Effector CD4-positive, alpha-beta T cell (primary cell): Measurements from ENCODE around the gene WDR88.
"Not testable (repeated sequence)": the region's sequence is repeated elsewhere in the genome, so short reads cannot be mapped to it uniquely, and the experiment has no call there.

ENCODE experiments used
- DNase-seq: peaks from one replicate; pipeline ENCODE4 v3.0.0-alpha.2; 2020

WDR88 gene

DNA sequence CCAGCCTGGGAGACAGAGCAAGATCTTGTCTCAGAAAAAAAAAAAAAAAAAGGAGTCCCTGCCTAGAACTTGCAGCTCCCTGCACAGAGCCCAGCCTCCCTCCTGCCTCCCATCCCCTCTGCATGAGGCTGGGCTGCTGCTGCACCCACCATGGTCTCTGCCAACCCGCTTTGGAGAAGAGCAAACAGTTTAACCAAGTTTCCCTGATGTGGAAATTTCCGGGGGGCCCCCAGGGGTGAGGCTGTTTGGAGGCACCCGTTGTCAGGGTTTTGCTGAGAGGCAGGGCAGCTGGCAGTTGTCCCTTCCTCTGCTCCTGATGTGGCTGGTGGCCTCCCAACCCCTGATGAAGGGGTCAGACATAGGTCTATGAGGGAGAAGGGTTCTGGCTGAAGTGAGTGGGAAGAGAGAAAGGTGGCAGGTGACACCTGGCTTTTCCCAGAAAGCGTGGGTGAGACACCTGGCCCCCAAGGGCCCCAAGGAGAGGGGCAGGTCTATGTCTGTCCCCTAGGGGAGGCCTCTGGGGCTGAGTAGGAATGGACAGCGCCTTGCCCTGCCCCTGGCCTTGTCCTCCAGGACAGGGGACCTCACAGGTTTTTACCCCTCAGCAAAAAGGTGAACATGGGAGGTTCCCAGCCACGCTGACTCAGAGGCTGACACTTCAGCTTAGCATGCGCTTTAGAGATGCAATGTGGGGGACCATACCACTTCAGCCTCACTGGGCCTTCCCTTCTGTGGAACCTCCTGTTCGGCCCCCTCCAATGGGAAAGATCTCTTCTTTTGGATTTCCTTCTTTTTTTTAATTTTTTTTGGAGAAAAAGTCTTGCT lies 67.7 kb downstream of the WDR88 start:
- DNase-seq, result no peak

DNA sequence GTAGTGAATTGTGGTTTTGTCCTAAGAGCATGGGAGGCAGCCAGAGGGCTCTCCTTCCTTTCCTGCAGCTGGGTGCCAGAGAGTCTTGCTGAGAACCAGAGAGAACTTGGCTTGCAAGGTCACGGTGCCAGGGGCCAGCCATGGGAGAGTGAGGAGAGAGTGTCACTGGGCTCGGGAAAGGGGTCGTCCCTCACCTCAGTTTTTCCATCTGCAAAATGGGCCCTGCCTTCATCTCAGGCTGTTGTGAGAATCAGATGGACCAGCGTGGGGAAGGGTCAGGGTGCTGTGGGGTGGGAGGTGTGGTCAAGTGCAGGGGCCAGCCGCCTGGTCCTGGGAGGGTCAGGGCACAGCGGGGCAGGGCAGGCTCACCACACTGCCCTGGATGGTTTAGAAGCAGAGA lies 69.6 kb downstream of the WDR88 start:
- DNase-seq, result no peak

DNA sequence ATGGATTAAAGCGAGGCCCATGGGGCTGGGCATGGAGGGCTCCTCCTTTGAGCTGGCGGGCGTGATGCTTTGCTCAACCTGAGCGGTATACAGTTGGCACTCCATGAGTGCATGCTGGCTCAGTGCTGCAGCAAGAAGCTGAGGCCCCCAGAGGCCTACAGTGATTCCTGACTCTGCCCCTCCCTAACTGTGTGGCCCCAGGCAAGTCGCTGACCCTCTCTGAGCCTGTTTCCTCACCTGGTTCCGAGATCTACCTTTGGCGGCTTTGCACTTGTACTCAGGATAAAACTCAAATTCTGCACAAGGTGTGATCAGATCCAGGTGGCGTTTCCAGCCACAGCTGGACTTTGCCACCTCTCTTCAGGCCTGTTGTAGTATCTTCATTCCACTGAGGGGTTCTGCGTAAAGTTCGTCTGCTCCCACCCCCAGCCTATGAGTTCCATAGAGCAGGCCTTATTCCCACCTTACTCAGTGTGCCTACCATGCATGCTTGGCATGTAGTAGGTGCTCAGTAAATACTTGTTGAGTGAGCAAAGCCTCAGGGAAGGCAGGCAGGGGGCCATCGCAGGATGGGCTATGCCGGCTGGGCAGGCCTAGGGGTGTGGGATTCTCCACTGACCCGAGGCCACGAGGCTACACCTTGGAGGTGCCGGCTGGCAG lies 70.1 kb downstream of the WDR88 start:
- DNase-seq, result no peak

DNA sequence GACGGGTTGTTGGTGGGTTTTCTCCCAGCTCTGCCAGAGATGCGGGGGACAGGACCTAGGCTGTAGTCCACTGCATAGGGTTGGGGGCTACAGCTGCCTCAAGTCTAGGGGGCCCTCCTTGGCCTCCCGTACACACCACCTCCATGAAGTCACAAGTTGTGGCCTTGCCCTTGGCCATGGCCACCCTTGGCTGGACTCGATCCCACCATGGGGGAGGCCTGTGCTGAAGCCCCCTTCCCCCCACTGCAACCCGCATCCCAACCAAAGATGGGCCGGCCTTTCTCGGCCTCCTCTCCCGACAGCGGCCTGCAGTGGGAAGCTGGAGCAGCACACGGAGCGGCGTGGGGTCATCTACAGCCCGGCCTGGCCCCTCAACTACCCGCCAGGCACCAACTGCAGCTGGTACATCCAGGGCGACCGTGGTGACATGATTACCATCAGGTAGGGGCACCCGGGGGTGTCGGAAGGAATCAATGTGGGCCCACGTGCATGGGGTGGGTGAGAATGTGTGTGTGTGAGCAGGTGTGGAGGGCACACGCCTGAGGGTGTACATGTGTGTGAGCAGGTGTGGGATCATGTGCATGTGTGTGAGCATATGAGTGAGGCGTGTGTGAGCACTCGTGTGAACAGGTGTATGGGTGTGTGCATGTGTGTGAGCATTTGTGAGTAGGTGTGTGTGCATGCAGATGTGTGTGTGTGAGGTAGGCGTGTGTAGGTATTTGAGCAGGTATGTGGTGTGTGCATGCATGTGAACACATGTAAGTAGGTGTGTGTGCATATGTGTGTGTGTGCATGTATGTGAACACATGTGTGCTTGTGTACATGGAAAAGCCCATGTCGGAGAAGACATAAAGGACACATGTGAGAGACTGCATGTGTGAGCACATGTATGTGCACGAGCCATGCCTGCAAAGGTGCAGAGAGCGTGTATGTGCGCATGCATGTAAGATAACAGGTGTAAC lies 70.9 kb downstream of the WDR88 start:
- no peak for DNase-seq

DNA sequence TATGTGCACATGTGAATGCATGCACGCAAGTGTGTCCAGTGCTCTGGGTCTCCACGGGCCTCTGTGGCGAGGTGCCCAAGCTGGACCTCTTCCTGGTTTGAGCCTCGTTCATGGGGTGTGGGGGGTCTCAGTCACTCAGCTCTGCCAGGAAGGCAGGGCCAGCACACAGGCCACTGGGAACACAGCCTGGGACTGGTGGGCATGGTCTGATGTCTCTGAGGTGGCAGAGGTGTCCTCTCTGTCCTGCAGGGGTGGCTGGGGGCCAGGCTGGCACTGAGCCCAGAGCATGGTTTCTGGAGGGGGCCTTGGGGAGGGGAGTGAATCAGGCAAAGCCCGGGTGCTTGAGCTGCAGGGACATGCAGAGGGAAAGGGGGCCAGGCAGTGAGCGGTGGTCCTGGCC lies 71.6 kb downstream of the WDR88 start:
- DNase-seq, result no peak

DNA sequence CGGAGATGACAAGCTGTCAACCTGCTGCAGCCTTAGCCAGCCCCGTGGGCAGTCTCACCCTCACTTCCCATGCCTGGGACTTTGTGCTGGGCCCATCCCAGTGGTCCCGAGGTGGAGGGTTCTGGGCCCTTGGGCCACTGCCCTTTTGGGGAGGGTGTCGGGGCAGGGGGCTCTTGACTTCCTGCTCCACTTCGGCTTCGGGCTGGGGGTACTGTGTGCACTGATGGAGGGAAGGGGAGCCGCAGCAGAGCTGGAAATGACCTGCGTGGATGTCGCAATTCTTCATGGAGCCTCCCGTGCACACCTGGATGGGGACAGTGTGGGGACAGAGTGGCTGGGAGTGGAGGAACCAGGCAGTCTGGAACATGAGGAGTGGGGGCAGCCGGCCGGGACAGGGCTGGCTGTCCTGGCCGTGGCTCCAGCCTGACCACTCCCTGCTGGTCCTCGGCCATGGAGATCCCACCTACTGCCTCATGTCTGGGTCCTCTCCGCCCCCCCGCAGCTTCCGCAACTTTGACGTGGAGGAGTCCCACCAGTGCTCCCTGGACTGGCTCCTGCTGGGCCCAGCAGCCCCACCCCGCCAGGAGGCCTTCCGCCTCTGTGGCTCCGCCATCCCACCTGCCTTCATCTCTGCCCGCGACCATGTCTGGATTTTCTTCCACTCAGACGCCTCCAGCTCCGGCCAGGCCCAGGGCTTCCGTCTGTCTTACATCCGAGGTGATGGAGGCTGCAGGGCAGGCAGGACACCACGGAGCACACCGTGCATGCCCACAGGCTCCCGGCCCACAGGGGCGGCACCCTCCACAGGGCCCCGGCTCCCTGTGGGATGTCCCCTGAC lies 72.4 kb downstream of the WDR88 start:
- no peak for DNase-seq

DNA sequence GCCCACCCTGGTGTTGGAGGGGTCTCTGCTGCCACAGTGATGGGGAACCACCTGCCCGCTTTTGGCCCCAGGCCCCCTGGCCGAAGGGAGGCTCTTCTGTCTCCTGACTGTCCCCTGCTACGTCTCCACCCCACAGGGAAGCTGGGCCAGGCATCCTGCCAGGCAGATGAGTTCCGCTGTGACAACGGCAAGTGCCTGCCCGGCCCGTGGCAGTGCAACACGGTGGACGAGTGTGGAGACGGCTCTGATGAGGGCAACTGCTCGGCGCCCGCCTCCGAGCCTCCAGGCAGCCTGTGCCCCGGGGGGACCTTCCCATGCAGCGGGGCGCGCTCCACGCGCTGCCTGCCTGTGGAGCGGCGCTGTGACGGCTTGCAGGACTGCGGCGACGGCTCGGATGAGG lies 73.2 kb downstream of the WDR88 start:
- no peak for DNase-seq

DNA sequence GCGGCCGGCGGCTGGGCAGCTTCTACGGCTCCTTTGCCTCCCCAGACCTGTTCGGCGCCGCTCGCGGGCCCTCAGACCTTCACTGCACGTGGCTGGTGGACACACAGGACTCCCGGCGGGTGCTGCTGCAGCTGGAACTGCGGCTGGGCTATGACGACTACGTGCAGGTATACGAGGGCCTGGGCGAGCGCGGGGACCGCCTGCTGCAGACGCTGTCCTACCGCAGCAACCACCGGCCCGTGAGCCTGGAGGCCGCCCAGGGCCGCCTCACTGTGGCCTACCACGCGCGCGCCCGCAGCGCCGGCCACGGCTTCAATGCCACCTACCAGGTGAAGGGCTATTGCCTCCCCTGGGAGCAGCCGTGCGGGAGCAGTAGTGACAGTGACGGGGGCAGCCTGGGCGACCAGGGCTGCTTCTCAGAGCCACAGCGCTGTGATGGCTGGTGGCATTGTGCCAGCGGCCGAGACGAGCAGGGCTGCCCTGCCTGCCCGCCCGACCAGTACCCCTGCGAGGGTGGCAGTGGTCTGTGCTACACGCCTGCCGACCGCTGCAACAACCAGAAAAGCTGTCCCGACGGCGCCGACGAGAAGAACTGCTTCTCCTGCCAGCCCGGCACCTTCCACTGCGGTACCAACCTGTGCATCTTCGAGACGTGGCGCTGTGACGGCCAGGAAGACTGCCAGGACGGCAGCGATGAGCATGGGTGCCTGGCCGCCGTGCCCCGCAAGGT lies 73.8 kb downstream of the WDR88 start:
- no peak for DNase-seq

DNA sequence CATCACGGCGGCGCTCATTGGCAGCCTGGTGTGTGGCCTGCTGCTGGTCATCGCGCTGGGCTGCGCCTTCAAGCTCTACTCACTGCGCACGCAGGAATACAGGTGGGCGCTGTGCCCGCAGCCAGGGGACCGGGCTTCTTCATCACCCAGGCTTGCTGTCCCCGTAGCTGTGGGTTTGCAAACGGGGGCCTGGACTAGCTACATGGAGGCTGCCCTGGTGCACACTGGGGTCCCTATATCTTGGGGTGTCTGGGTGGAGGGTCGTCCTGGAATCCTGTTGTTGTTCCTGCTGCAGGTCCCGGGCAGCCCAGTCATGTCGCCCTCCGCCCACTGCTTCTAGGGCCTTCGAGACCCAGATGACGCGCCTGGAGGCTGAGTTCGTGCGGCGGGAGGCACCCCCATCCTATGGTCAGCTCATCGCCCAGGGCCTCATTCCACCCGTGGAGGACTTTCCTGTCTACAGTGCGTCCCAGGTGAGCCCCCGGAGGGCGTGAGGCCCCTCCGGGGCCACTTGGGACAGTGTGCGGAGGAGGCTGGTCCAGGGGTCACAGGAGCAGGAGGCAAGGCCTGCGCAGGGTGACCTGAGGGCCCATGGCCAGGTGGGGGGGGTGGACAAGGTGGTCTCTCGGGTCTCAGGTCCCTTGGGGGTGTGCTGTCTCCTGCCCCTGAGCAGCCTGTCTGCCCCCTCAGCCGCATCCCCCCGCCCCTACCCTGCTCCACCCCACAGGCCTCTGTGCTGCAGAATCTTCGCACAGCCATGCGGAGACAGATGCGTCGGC lies 74.5 kb downstream of the WDR88 start:
- no peak for DNase-seq

DNA sequence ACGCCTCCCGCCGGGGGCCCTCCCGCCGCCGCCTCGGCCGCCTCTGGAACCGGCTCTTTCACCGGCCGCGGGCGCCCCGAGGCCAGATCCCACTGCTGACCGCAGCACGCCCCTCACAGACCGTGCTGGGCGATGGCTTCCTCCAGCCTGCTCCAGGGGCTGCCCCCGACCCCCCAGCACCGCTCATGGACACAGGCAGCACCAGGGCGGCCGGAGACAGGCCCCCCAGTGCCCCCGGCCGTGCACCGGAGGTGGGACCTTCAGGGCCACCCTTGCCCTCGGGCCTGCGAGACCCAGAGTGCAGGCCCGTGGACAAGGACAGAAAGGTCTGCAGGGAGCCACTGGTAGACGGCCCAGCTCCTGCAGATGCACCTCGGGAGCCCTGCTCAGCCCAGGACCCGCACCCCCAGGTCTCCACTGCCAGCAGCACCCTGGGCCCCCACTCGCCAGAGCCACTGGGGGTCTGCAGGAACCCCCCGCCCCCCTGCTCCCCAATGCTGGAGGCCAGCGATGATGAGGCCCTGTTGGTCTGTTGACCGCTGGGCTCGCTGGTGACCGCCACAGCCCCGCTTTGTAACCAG lies 75.2 kb downstream of the WDR88 start:
- no peak for DNase-seq

DNA sequence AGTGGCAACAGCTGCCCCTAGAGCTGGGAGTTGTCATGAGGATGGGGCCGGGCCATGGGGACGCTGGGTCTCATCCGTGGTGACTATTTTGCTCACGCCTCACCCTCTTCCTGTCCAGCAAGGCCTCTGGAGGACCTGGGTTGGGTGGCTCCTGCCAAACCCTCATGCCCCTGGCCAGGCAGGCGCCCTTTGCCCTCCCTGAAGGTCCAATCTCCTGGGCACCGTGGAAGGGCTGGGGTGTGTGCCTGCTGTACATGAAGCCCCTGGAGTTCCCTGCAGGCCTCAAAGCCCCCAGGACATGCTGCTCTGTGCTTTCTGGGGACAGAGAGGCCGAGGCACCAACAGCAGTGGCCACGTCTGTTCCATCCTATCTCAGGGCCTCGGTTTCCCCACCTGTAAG lies 76.0 kb downstream of the WDR88 start:
- DNase-seq, result no peak

DNA sequence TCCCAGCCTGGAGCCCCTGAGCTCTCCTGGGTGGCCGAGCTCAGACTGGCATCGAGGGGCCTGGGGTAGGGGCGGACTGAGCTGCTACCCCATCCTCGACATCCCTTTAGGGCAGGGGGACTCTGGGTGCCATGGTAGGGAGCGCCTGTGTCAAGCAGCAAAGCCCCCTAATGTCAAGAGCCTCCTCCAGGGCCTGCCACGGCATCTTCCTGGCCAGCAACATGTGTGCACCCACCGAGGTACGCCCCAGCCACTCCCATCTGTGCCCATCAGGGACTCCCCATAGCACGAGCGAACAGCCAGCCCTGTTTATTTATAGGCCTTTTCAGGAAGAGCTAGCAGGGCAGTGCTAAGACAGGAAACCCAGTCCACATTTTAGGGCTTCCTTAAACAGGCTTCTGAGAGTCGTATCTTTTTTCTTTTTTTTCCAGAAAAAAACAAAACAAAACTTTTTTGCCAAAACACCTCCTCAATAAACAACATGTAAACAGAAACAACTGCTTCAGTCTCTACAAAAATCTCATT lies 76.5 kb downstream of the WDR88 start:
- DNase-seq, result no peak

DNA sequence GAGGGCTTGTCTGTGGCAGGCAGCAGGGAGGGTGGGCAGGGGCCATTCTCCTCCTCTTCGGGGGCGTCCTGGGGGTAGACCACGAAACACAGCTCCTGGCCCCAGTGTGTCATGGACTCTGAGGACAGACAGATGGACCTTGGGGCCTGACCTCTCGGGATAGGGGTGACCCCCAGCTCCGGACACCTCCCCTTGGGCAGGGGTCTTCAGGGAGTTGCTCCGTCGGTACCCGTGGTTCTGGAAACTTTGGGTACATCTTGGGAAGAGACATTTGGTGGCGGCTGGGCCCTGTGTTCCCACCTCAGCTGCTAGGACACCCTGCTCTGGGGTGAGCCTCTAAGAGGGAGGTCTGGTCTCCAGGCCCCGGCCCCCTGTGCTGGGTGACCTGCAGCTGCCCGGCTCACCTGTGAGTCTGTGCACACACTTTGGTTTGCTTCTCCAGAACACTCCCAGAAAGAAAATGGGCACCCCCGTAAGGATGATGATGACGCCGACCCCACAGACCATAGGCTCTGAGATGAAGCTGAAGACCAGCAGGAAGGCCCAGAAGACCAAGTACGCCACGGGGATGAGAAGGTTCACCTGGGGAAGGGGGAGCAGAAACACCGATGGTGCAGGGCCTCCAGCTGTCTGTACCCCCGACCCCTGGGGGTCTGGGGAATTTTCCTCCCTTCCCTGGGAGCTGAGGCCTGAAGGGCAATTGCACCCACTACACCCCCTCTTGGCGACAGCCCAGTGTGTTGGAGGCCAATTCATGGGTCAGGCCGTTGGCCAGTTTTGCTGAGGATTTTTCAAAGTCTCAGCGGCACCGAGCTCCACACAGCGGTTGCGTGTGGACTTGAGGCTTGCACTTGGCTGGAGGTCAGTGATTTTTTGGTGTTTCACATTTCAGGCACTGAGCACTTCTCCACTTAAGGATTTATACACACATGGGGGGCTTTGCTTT lies 77.3 kb downstream of the WDR88 start:
- no peak for DNase-seq

DNA sequence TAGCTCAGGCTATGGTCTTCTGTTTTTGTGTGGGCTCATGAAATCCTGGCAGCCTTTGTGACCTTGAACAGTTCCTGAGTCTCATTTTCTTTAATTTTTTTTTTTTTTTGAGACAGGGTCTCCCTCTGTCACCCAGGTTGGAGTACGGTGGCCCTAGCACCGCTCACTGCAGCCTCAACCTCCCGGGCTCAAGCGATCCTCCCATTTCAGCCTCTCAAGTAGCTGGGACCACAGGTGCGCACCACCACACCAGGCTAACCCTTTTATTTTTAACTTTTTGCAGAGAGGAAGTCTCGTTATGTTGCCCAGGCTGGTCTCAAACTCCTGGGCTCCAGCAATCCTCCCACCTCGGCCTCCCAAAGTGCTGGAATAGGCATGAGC lies 77.9 kb downstream of the WDR88 start:
- DNase-seq, result not testable (repeated sequence)

DNA sequence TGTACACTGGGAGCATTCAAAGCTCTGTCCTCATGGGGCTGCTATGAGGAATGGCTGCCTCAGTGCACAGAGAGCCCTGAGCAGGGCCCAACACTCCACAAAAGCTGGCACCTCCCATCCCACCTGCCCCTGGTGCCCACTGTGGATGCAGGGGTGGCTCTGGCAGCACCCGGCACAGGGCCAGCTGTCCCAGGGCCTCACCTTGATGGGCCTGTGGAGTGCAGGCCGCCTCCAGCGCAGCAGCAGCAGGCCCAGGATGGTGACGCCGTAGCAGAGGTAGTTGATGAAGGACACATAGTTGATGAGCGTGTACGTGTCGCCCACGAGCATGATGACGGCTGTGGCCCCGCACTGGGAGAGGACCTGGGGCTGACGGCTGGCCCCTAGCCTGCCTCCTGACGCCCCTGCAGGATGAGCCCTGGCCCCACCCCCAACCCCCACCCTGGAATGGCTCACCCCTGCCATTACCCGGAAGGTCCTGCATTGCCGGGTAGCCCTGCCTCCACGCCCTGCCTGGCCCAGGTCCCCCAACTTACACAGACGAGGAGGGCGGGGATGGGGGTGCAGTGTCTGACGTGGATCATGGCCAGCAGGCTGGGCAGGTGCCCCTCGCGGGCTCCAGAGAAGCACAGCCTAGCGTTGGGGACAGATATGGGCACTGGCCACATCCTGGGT lies 78.5 kb downstream of the WDR88 start:
- DNase-seq, result no peak

DNA sequence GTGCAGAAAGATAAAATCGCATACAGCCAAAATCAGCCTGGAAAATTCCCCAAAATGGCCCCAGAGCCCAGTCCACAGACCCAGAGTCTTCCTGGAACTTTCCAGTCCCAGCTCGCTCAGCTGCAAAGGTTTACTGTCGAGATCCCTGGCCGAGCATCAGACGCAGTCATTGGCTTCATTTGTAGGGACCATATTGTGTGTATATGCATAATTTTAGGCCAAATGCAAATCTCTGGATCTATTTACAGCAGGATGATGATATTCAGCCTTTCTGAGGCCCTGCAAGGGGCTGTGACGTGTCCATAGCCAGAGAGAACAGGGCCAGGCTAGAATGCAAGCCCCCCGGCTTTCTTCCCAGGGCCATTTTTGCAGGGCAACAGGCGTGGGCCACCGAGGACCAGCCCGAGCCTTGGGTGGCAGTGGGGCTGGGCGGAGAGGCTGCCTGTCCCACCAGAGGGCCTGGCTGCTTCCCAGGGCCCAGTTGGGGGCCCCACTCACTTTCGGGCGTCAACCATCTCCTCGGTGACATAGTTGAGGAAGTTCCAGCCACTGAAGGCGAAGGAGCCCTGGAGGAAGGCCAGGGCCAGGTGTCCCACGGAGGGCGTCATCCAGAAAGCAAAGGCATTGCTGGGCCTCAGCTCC lies 80.0 kb downstream of the WDR88 start:
- DNase-seq, result no peak

DNA sequence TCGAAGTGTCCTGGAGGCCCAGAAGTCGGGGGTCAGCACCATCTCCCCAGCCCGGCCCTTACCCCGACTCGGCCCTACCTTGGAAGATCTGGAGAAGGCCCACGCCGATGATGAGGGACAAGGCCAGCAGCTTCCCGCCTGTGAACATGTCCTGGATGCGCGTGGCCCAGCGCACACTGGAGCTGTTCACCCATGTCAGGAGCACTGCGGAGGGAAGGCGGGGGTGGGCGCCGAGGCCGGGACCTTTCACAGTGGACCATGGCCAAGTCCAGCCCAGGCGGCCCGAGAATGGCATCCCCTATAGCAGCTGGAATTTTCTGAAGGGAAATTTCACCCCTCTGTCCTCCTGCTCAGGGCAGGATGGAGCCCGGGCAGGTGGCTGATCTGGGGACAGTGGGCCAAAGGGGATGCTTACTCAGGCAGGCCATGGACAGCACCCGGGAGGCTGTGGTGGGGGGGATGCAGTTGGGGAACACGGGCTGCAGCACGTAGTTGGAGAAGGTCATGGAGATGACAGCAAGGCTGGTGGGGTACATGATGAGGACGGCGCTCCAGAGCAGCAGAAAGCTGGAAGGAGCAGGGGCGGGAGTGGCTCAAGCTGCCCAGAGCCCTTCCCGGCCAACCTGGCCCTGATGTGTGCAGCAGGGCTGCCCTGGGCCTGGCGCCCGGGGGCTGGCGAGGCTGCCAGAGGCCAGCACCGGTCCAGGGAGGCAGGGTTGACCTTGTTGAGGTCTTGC lies 80.7 kb downstream of the WDR88 start:
- no peak for DNase-seq
